PC-9 (cell line): ENCODE results near the gene KIAA0753.

Experiments
- CTCF ChIP-seq: fragments of 200-600 bp; sonication (generic); conservative IDR thresholded peaks from 2 replicates; pipeline ENCODE4 v1.6.1; 2017; ENCODE audit warnings: mixed run types, antibody characterized with exemption, mild to moderate bottlenecking, moderate library complexity
- EZH2 ChIP-seq: fragments of 200-600 bp; sonication (generic); IDR thresholded peaks from 2 replicates; pipeline ENCODE4 v1.8.0; 2017; ENCODE audit warnings: antibody characterized with exemption, low read depth

GRCh38 chr17:6660101-6660500 is 19.6 kb upstream of the KIAA0753 start:
- TF ChIP-seq CTCF: no peak
- no peak for TF ChIP-seq EZH2
